K562 (cell line): ENCODE measurements around the gene UQCR11. TPM values are rescaled to one million over a fixed set of nuclear protein-coding genes. Genes with fewer than 3 reads are reported as not detected.

Source experiments
- HNRNPH1 ChIP-seq: fragments of 200-400 bp; formaldehyde crosslinking; optimal IDR thresholded peaks from 2 replicates; pipeline ENCODE3; 2017; ENCODE audit warnings: low read depth, mild to moderate bottlenecking, low read length, moderate library complexity
- L3MBTL2 ChIP-seq: fragments of 450-650 bp; IDR thresholded peaks from 2 replicates; pipeline ENCODE4 v1.6.1; 2016; ENCODE audit warnings: mild to moderate bottlenecking, moderate library complexity
- LEF1 ChIP-seq: fragments of 450-650 bp; IDR thresholded peaks from 2 replicates; pipeline ENCODE4 v1.6.1; 2016; ENCODE audit warnings: mild to moderate bottlenecking
- SREBF1 ChIP-seq: fragments of 150-350 bp; IDR thresholded peaks from 2 replicates; pipeline ENCODE4 v1.6.1; 2014; ENCODE audit warnings: antibody characterized with exemption, low read depth, low read length, borderline replicate concordance
- ZEB2 ChIP-seq: fragments of 450-650 bp; IDR thresholded peaks from 2 replicates; pipeline ENCODE4 v1.6.1; 2016
- polyA plus RNA-seq, 8 experiments: library from polyadenylated mRNA; depleted of rRNA in 4 of 8; stranded (reverse) in 5 of 8; unstranded in 3 of 8; fragments of >200 nt; fragmentation: Nextera tagmentation in 2 of 8; fragmentation: Illumina TruSeq in 1 of 8; extraction: Ambion mirVana in 2 of 8; extraction: Trizol in 1 of 8; gene quantifications; 2 replicates each; pipeline versions ENCODE4 v1.2.1 to v1.2.3, GENCODE V29; 2011 to 2014; ENCODE audit warnings: inconsistent platforms in 1 of 8, missing spikeins in 1 of 8
- total RNA-seq, 7 experiments: library from RNA; depleted of rRNA in 6 of 7; stranded (reverse); fragments of >200 nt in 6 of 7; fragmentation: Illumina TruSeq in 2 of 7; extraction: Trizol in 2 of 7; gene quantifications; 2 replicates each; pipeline versions ENCODE4 v1.2.1 to v1.2.3, GENCODE V29; 2011 to 2021; ENCODE audit warnings: low replicate concordance in 1 of 7
- TF ChIP-seq, protein P1 (sequence below): fragments of 450-650 bp; IDR thresholded peaks from 2 replicates; pipeline ENCODE4 v1.6.1; 2016; ENCODE audit warnings: mild to moderate bottlenecking, moderate library complexity
- TF ChIP-seq, protein P2 (sequence below), 3 experiments: fragments of 200-800 bp in 1 of 3; fragments of 250-450 bp in 1 of 3; fragments of 450-650 bp in 1 of 3; sonication (Bioruptor Pico) in 1 of 3; sonication (Bioruptor generic) in 1 of 3; formaldehyde crosslinking in 1 of 3; IDR thresholded peaks; 2 replicates each; pipeline versions ENCODE4 v1.6.1 to v1.8.0; 2016 to 2022; ENCODE audit warnings: mild to moderate bottlenecking in 2 of 3, missing genetic modification characterization in 2 of 3, missing compliant biosample characterization in 1 of 3, moderate library complexity in 1 of 3
- TF ChIP-seq, protein P3 (sequence below): fragments of 450-650 bp; IDR thresholded peaks from 2 replicates; pipeline ENCODE4 v1.6.1; 2016
- TF ChIP-seq, protein P4 (sequence below): sonication (generic); formaldehyde crosslinking; IDR thresholded peaks from 2 replicates; pipeline ENCODE4 v1.8.1; 2022; ENCODE audit warnings: missing genetic modification reagents

The UQCR11 gene
- total and polyA plus RNA-seq, 9 of the 15 experiments (the other 6 are each of a cell fraction or from before 2014, with no cell fraction given), result 57.6 to 394 (median 259) TPM

DNA sequence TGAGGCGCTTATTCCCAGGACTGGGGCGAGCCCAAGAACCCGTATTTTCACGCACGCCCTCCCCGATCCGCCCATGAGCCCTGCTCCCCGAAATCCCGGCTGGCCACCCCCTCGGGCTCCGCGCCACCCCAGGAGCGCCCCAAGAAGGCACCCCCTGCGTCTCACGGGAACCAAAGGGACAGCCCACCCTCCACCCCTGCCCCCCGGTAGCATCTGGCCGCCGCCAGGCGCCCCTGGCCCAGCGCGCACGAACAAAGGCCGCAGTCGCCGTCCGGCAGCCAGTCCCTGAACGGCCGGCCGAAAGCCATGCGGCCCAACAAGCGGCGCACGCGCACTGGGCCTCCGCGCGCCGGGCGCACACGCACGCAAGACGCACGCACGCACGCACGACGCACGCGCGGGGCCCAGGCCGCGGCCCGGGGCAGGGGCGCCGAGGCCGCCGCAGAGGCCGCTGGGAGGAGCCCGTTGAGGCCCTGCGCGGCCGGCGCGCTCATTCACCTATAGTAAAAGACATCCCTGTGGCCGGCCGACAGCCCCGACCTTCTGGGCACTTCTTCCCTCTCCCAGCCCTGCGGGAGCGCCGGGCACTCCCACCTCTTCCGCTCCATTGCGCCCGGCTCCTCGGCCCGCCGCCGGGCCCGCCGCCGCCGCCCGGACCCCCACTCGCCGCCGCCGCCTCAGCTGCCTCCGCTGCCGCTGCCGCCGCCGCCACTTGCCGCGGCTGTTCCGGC is 13.1 kb downstream of the UQCR11 start (continued):
- TF ChIP-seq, protein P1, sequence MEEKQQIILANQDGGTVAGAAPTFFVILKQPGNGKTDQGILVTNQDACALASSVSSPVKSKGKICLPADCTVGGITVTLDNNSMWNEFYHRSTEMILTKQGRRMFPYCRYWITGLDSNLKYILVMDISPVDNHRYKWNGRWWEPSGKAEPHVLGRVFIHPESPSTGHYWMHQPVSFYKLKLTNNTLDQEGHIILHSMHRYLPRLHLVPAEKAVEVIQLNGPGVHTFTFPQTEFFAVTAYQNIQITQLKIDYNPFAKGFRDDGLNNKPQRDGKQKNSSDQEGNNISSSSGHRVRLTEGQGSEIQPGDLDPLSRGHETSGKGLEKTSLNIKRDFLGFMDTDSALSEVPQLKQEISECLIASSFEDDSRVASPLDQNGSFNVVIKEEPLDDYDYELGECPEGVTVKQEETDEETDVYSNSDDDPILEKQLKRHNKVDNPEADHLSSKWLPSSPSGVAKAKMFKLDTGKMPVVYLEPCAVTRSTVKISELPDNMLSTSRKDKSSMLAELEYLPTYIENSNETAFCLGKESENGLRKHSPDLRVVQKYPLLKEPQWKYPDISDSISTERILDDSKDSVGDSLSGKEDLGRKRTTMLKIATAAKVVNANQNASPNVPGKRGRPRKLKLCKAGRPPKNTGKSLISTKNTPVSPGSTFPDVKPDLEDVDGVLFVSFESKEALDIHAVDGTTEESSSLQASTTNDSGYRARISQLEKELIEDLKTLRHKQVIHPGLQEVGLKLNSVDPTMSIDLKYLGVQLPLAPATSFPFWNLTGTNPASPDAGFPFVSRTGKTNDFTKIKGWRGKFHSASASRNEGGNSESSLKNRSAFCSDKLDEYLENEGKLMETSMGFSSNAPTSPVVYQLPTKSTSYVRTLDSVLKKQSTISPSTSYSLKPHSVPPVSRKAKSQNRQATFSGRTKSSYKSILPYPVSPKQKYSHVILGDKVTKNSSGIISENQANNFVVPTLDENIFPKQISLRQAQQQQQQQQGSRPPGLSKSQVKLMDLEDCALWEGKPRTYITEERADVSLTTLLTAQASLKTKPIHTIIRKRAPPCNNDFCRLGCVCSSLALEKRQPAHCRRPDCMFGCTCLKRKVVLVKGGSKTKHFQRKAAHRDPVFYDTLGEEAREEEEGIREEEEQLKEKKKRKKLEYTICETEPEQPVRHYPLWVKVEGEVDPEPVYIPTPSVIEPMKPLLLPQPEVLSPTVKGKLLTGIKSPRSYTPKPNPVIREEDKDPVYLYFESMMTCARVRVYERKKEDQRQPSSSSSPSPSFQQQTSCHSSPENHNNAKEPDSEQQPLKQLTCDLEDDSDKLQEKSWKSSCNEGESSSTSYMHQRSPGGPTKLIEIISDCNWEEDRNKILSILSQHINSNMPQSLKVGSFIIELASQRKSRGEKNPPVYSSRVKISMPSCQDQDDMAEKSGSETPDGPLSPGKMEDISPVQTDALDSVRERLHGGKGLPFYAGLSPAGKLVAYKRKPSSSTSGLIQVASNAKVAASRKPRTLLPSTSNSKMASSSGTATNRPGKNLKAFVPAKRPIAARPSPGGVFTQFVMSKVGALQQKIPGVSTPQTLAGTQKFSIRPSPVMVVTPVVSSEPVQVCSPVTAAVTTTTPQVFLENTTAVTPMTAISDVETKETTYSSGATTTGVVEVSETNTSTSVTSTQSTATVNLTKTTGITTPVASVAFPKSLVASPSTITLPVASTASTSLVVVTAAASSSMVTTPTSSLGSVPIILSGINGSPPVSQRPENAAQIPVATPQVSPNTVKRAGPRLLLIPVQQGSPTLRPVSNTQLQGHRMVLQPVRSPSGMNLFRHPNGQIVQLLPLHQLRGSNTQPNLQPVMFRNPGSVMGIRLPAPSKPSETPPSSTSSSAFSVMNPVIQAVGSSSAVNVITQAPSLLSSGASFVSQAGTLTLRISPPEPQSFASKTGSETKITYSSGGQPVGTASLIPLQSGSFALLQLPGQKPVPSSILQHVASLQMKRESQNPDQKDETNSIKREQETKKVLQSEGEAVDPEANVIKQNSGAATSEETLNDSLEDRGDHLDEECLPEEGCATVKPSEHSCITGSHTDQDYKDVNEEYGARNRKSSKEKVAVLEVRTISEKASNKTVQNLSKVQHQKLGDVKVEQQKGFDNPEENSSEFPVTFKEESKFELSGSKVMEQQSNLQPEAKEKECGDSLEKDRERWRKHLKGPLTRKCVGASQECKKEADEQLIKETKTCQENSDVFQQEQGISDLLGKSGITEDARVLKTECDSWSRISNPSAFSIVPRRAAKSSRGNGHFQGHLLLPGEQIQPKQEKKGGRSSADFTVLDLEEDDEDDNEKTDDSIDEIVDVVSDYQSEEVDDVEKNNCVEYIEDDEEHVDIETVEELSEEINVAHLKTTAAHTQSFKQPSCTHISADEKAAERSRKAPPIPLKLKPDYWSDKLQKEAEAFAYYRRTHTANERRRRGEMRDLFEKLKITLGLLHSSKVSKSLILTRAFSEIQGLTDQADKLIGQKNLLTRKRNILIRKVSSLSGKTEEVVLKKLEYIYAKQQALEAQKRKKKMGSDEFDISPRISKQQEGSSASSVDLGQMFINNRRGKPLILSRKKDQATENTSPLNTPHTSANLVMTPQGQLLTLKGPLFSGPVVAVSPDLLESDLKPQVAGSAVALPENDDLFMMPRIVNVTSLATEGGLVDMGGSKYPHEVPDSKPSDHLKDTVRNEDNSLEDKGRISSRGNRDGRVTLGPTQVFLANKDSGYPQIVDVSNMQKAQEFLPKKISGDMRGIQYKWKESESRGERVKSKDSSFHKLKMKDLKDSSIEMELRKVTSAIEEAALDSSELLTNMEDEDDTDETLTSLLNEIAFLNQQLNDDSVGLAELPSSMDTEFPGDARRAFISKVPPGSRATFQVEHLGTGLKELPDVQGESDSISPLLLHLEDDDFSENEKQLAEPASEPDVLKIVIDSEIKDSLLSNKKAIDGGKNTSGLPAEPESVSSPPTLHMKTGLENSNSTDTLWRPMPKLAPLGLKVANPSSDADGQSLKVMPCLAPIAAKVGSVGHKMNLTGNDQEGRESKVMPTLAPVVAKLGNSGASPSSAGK, result peak; percentile 51
- no peak for TF ChIP-seq HNRNPH1
- TF ChIP-seq LEF1, result no peak
- TF ChIP-seq, protein P2, sequence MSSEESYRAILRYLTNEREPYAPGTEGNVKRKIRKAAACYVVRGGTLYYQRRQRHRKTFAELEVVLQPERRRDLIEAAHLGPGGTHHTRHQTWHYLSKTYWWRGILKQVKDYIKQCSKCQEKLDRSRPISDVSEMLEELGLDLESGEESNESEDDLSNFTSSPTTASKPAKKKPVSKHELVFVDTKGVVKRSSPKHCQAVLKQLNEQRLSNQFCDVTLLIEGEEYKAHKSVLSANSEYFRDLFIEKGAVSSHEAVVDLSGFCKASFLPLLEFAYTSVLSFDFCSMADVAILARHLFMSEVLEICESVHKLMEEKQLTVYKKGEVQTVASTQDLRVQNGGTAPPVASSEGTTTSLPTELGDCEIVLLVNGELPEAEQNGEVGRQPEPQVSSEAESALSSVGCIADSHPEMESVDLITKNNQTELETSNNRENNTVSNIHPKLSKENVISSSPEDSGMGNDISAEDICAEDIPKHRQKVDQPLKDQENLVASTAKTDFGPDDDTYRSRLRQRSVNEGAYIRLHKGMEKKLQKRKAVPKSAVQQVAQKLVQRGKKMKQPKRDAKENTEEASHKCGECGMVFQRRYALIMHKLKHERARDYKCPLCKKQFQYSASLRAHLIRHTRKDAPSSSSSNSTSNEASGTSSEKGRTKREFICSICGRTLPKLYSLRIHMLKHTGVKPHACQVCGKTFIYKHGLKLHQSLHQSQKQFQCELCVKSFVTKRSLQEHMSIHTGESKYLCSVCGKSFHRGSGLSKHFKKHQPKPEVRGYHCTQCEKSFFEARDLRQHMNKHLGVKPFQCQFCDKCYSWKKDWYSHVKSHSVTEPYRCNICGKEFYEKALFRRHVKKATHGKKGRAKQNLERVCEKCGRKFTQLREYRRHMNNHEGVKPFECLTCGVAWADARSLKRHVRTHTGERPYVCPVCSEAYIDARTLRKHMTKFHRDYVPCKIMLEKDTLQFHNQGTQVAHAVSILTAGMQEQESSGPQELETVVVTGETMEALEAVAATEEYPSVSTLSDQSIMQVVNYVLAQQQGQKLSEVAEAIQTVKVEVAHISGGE (CRISPR knock-in tag; IDR thresholded peaks at IDR 0.05), result peak in 1 of 3 experiments; percentile 48; a peak in 1 of 6 replicates
- TF ChIP-seq, protein P3, sequence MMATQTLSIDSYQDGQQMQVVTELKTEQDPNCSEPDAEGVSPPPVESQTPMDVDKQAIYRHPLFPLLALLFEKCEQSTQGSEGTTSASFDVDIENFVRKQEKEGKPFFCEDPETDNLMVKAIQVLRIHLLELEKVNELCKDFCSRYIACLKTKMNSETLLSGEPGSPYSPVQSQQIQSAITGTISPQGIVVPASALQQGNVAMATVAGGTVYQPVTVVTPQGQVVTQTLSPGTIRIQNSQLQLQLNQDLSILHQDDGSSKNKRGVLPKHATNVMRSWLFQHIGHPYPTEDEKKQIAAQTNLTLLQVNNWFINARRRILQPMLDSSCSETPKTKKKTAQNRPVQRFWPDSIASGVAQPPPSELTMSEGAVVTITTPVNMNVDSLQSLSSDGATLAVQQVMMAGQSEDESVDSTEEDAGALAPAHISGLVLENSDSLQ, result no peak
- TF ChIP-seq, protein P4, sequence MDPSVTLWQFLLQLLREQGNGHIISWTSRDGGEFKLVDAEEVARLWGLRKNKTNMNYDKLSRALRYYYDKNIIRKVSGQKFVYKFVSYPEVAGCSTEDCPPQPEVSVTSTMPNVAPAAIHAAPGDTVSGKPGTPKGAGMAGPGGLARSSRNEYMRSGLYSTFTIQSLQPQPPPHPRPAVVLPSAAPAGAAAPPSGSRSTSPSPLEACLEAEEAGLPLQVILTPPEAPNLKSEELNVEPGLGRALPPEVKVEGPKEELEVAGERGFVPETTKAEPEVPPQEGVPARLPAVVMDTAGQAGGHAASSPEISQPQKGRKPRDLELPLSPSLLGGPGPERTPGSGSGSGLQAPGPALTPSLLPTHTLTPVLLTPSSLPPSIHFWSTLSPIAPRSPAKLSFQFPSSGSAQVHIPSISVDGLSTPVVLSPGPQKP (CRISPR knock-in tag), result no peak
- TF ChIP-seq L3MBTL2, result peak; percentile 85
- no peak for TF ChIP-seq SREBF1
- no peak for TF ChIP-seq ZEB2
